NOMO-1 (cell line): ENCODE data around the gene CCDC134.
"Not testable (repeated sequence)": the region's sequence is repeated elsewhere in the genome, so short reads cannot be mapped to it uniquely, and the experiment has no call there.

Experiments used
- DNase-seq, 2 experiments: peaks; one replicate each; lab custom pipeline; 2025; ENCODE audit not compliant: unreplicated experiment in 2 of 2; lab: John Stamatoyannopoulos, UW

Gene CCDC134

GRCh38 chr22:41840216-41840615, 39.7 kb downstream of the CCDC134 start:
- no peak for DNase-seq

DNA sequence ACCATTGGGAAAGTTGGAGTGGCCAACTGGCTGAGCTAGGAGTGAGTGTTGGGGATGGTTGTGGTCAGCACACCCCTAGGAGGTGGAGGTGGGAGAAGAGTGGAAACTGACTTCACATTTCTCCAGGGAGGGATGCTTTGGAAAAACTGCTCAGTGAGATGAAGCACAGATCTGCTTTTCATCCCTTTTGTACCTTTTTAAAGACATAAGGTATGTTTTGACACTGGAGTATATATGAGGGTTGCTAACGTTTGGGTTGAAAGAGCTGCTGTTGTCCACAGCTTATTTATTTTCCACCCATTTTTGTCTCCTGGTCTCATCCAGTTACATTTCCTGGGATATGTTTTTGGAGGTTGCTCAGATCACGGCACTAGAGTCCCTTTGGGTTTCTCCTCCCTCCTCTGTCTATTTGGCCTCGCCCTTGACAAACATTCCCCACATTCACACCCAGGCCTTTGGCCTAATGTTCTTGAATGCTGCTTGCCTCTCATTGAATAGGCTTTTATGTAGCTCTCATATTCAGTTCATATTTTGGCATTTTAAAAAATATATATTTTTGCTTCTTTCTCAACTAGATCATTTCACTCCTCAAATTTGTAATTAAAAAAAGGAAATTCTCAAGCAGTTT, 40.7 kb downstream of the CCDC134 start:
- no peak for DNase-seq

GRCh38 chr22:41842996-41843970, 42.8 kb downstream of the CCDC134 start:
- no peak for DNase-seq

- DNase-seq, result peak in 1 of 2 experiments; percentile 31
These were observed 43.6 kb downstream of the CCDC134 start for GRCh38 chr22:41844036-41844435.

- no peak for DNase-seq
These were observed 44.0 kb downstream of the CCDC134 start for GRCh38 chr22:41844513-41844912.

DNA sequence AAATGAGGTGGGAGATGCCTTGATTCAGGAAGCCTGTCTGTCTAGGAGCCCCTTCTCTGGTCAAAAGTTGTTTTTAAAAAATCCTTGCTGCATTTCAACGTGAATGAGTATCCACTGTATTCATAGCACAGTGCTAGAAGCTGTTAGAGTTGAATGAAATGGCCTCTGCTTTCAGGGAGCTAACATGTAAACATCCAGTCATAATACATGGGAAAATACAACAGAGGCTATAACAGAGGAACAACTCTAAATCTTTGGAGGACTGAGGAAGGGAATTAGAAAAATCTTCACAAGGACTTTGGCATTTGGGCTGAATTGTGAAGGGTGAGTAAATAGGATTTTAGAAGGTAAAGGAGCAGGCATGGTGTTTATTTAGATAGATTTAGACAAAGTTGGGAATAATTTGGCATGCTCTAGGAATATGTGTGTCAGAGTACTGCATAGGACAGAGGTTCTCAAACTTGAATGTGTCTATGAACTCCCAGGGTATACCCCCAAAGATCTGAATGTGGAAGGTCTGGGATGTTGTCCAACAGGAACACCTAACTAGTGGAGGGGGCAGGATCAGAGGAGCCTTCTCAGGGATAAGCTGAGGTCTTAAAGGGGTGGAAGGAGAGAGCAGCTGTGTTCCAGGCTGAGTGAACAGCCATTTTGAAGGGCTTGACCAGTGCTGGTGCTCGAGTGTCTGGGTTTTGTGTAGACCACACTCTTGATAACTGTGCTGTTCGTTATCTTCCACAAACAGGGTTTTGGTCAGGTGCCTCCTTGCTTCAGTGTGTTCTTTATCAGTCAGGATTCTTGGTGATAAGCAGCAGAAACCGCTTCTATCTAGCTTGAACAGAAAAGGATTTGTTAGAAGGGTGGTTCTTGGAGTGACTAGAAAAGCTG, 45.1 kb downstream of the CCDC134 start:
- DNase-seq, result no peak

GRCh38 chr22:41846268-41846987, 45.9 kb downstream of the CCDC134 start:
- DNase-seq, result no peak

DNA sequence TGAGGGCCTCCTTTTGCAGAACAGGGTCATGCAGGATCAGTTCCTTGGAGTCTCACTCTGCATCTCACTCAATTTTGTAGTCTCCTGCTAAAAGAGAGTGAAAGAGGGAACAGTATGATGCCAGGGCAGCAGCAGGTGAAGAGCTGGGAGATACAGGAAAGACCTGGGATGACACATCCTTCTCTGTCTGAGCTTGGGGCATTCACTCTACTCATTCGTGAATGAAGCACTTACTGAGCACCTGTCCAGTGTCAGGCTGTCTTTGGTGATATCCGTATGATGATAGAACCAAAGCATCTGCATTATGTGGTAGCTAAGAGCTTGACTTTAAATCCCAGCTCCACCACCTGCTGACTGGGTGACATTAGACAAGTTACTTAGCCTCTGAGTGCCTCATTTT, 46.8 kb downstream of the CCDC134 start:
- DNase-seq, result no peak

DNA sequence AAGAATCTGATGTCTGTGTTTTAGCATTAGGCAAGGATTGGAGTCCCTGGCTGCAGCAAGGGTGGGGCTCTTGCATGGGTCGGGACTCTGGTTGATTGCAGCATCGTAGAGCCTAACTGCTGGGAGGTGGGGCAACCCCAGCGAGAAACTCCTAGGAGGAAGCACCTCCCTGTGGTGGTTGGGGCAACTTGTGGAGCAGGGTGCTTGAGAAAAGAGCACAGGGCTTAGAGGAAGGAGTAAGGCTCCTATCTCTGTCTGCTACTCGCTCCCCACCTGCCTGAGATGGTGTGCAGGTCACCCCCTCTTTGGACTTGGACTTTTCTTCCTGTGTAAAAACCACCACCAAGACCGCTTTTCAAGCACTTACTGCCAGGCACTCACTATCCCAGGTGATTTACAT, 48.0 kb downstream of the CCDC134 start:
- DNase-seq, result peak; percentile 90 to 96

DNA sequence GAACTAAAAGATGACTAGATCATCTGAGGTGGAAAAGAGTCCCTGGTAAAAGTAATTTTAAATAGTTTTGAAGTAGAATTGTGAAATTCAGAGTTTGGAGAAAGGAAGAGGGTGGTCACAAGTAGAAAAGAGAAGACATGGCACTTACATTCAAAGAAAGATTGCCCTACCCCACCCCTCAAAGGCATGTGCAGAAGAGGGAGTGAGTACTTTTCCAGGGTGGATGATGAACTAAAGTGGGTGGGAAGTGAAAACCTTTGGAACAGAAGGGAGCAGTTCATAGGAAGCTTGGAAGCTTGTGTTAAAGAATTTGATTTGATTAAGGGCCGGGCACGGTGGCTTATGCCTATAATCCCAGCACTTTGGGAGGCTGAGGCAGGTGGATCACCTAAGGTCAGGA, 56.0 kb downstream of the CCDC134 start:
- no peak for DNase-seq

DNA sequence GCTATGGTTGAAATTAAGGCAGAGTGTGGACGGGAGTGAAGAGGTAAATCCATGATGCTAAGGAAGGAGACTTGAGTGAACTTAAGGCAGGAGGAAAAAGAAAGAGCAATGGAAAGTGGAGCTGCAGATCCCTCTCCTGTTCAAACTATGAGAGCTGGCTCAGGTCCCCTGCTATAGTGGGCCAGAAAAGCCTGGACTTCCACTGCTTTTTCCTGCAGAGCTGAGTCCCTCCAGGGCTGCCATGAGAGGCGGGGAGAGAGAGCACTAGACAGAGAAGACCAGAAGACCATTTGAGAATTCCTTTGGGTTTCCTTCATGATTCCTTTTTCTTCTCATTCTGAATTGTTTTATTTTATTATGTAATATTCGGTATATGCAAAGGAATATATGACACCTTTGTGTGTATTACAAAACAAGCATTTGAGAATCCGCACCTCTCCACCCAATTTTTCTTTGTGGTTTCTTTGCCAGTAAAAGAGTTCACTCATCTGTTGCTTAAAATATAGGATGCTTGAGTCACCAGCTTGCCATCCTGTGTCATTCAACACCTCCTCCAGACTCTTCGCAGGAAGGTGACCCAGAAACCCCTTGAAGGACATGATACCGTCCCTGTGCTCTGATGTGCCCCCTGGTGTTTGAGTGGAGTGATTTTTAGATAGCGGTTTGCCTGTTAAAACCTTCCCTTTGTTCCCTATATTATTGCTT, 56.8 kb downstream of the CCDC134 start:
- DNase-seq, result peak; percentile 50 to 77

DNA sequence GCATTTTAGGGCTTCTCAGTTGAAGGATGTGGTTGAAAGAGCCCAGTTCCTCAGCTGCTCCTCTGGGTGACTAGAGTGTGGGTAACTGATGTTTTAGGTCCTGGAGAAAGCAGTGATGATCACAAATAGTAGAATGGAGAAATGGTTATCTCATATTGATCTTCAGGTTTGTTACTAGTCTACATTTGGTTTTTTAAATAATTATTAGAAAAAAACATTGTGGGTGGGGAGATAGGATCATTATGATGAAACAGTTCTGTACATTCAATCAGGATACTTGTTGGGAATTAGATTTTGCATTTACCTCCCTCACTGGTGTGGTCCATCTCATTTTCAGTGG, 57.4 kb downstream of the CCDC134 start:
- no peak for DNase-seq

- DNase-seq, result peak; percentile 81 to 90
These were observed 61.7 kb downstream of the CCDC134 start for GRCh38 chr22:41862160-41862529.

GRCh38 chr22:41862530-41863266, 62.2 kb downstream of the CCDC134 start:
- DNase-seq, result no peak

- DNase-seq, result no peak
These were observed 63.0 kb downstream of the CCDC134 start for GRCh38 chr22:41863472-41863871.

- DNase-seq, result no peak
These were observed 68.1 kb downstream of the CCDC134 start for GRCh38 chr22:41868556-41868955.

- not testable (repeated sequence) for DNase-seq
These were observed 69.6 kb downstream of the CCDC134 start for GRCh38 chr22:41870081-41870480.

GRCh38 chr22:41870786-41871185, 70.3 kb downstream of the CCDC134 start:
- DNase-seq, result no peak

GRCh38 chr22:41873391-41873790, 72.9 kb downstream of the CCDC134 start:
- no peak for DNase-seq
